Measurements from ENCODE around the gene TET3.

- TF ChIP-seq CTCF (IDR thresholded peaks at IDR 0.05; ENCODE audit: insufficient read depth, low read depth, low read length) (no peak), EZH2 (IDR thresholded peaks at IDR 0.05; ENCODE audit: insufficient read depth, low read length) (no peak)
These were observed 45.1 kb downstream of the TET3 start for GRCh38 chr2:74029714-74030397.
